NCI-H2029 treated with DMSO at 0.1 percent for 48 hours (cell line): ENCODE measurements around the gene ADAM23.
"Not testable (repeated sequence)": the region's sequence is repeated elsewhere in the genome, so short reads cannot be mapped to it uniquely, and the experiment has no call there.

Experiments used
- DNase-seq: peaks from one replicate; lab custom pipeline; 2025; lab: John Stamatoyannopoulos, UW

Gene ADAM23, protein sequence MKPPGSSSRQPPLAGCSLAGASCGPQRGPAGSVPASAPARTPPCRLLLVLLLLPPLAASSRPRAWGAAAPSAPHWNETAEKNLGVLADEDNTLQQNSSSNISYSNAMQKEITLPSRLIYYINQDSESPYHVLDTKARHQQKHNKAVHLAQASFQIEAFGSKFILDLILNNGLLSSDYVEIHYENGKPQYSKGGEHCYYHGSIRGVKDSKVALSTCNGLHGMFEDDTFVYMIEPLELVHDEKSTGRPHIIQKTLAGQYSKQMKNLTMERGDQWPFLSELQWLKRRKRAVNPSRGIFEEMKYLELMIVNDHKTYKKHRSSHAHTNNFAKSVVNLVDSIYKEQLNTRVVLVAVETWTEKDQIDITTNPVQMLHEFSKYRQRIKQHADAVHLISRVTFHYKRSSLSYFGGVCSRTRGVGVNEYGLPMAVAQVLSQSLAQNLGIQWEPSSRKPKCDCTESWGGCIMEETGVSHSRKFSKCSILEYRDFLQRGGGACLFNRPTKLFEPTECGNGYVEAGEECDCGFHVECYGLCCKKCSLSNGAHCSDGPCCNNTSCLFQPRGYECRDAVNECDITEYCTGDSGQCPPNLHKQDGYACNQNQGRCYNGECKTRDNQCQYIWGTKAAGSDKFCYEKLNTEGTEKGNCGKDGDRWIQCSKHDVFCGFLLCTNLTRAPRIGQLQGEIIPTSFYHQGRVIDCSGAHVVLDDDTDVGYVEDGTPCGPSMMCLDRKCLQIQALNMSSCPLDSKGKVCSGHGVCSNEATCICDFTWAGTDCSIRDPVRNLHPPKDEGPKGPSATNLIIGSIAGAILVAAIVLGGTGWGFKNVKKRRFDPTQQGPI

DNA sequence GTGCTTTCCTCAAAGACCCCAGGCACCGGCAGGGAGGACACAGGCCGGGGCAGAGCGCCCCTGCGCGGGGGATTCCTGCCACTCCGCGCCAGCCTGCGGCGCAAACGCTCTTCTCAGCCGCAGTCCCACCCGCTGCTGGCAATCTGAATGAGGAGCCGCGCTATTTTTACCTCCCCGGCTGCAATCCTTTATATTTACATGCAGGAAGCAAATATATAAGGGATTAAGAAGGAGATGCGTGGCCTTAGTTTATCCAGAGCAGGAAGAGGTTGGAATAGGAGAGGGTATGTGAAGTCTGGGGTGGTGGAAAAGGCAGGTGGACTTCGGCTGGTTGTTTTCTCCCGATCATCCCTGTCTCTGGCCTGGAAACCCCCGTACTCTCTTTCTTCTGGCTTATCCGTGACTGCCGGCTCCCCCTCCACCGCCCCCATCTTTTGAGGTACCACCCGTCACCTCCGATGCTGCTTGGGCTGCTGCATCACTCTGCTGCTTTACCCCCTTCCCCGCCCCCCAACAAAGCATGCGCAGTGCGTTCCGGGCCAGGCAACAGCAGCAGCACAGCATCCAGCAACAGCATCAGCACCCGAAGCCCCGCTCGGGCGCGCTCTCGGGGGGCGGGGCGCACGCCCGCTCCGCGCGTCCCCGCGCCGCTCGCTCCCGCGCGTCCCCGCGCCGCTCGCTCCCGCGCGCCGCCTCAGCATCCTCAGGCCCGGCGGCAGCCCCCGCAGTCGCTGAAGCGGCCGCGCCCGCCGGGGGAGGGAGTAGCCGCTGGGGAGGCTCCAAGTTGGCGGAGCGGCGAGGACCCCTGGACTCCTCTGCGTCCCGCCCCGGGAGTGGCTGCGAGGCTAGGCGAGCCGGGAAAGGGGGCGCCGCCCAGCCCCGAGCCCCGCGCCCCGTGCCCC, at the start of gene ADAM23:
ADAM23 (plus strand) TSS at position 700 of the 902 bp plus-strand sequence. CDS start 335 bp downstream, outside the sequence.
- DNase-seq = no peak

DNA sequence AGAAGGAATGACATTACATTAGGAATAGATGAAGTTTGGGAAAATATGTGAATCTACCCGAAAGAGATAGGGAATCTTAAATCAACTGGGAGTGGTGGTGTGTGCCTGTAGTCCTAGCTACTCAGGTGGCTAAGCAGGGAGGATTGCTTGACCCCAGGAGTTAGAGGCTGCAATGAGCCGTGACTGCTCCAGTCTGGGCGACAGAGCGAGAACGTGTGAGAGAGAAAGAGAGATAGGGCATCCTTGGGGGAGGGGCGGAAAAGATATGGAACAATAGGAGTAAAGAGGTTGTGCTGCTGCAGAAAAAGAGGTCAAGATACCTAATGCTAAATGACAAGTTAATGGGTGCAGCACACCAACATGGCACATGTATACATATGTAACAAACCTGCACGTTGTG, 47.1 kb upstream of the ADAM23 start:
- no peak for DNase-seq

DNA sequence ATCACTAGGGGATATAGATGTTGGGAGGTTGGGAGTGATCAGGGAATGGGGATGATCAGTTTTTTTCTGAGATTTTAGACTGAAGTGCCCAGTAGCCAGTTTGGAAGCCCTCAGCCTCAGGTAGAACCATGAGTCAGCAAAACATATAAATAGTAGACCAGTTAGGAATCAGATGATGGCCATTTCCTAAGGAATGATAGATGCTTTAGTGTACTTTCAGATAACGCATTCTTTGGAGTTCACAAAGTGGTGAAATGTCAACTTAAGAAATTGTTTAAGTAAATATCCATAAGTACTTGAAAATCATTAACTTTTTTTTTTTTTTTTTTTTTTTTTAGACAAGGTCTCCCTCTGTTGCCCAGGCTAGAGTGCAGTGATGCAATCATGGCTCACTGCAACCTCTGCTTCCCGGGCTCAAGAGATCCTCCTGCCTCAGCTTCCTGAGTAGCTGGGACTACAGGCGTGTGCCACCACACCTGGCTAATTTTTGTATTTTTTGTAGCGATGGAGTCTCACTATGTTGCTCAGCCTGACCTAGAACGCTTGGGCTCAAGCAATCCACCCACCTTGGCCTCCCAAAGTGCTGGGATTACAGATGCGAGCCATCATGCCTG, 40.3 kb upstream of the ADAM23 start:
- not testable (repeated sequence) for DNase-seq

DNA sequence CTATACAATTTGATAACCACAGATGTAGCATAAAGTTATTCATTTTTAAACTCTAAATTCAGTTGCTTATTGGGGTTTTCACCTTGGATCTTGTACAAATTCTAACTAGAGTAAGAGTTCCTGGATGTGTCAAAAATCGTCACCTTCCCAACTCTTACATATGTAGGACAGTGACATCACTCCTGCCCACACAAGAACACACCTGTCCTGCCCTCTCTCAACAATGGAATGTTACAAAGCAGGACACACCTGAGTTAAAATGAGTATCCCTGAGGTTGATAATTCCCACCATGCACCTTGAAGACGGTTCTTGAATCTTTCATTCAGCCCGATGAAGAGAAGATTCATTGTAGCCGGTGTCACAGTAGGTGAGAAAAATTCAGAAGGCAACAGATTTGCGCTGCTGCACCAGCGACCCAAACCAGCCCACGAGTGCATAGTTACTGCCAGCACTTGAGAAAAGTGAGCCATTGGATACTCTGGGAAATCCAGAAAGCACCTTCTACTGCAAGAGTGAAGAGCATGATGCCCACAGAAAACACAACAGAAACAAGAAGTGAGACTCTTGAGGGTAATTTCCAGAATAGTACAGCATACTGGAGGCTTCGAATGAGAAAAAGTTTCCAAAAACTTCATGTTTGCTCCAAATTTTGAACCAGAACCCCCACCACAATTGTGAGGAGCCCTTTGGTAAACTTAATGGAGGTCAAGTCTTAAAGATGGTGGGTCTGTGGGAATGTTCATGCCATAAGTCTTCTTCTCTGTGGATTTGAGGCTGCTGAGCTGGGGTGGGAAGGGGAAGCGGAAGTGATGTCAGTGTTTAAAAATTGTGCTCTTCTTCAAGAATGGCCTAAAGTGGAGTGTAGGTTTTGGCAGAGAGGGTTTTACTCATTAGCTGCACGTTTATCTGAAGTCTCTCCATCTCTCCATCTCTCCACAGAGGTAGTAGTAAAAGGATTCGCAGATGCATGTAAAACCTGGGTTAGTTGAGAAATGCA, 34.7 kb upstream of the ADAM23 start:
- no peak for DNase-seq

DNA sequence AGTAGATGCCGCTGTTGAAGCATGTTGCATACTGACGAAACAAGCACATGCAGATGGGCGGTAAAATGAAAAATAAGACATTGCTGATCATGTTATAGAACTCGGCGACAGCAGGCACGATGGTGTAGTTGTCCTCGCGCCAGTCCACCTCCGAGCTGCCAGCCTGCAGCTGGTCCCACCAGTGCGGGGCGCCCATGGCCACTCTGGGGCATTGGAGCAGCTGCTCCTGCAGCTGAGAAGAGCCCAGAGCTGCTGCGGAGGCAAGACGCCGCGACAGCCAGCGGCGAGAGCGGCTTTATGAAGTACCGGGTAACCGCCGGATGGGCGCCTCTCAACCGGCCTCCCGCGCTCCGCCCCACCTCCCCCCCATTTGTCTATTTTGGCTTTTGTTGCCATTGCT, 32.6 kb upstream of the ADAM23 start:
- DNase-seq = no peak

DNA sequence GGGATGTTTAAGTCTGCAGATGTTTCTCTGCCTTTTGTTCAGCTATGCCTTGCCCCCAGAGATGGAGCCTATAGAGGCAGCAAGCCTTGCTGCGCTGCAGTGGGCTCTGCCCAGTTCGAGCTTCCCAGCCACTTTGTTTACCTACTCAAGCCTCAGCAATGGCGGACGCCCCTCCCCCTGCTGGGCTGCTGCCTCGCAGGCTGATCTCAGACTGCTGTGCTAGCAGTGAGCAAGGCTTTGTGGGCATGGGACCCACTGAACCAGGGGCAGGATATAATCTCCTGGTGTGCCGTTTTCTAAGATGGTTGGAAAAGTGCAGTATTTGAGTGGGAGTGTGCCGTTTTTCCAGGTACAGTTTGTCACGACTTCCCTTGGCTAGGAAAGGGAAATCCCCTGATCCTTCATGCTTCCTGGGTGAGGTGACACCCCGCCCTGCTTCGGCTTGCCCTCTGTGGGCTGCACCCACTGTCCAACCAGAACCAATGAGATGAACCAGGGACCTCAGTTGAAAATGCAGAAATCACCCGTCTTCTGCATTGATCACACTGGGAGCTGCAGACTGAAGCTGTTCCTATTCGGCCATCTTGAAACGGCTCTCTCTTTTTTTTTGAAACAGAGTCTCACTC, 27.6 kb upstream of the ADAM23 start:
- DNase-seq = no peak

DNA sequence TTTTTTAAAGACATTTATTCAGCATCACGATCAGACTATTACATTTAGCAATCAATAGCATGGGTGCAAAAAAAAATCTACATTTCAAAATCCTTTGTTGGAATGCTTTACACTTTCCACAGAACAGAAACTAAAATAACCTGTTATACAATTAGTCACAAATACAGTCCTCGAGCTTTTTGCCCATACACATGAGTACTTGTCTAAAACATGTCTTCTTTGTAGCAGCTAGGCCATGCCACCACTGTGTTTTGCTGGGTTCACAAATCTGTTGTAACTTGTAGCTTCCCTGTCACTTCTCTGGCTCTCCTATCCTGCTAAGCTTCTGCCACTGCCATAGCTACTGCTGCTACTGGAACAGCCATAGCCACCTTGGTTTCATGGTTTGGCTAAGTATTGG, 24.4 kb upstream of the ADAM23 start:
- DNase-seq = no peak

DNA sequence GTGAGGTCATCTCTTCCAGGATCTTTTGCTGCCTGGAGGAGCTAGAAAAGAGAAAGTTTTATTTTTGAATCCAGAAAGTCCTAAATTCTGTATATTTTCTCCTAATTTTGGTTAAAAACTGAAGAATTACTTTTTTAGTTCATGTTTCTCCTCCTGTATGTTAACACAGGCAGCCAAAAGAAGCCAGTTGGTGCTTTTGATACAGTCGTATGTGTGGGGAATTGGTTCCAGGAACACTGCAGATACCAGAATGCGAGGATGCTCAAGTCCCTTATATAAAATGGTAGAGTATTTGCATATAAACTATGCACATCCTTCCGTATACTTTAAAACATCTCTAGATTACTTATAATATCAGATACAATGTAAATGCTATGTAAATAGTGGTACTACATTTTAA, 22.6 kb upstream of the ADAM23 start:
- DNase-seq = no peak

DNA sequence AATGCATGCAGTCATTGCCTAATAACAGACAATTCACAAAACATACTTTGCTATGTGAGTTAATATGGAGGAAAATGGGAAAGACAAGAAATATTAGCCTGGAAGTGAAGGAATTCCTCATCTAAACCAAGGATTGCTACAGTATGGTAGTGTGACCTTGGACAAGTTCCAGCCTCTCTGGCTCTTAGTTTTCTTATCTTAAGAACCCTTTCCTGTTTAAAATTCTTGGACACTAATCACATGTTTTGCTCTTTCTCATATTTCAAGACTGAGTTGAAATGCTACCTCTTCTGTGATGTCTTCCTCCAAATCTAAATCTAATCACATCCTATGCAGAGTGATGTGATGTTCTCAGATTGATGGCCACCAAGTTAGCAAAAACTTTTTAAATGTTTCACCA, 20.8 kb upstream of the ADAM23 start:
- DNase-seq = no peak

DNA sequence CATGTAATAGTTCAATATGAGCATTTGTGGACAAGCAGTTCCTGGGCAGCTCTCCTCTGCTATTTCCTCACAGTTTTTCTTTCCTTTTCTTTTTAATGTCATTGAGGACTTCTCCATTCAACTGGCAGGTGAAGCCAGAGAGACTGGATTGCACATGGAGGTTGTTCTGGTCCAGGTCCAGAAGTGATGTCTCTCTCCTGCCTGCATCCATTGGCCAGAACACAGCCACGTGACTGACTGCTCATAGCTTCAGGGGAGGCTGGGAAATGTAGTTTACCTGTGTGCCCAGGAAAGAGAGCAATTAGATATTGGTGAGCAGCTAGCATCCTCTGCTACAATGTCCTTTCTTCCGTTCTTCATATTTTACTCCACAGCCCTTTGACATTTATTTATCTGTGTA, 20.2 kb upstream of the ADAM23 start:
- no peak for DNase-seq

DNA sequence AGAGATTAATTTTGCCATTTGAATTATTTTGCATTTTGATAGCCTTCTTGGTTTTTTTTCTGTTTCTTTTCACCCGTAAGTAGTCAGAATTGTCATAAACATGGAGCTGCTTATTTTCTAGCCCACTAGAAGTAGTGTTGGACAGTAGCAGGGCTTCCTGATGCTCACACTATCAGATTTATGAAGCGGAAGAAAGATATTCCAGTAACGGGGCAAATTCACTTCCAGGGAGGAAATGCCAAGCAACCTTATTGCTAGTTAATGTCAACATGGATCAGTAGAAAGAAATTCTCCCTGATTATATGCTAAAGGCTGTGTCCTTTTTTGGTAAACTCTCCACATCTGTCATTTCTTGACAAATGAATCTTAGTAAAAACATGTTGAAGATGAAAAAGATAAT, 19.2 kb upstream of the ADAM23 start:
- no peak for DNase-seq

DNA sequence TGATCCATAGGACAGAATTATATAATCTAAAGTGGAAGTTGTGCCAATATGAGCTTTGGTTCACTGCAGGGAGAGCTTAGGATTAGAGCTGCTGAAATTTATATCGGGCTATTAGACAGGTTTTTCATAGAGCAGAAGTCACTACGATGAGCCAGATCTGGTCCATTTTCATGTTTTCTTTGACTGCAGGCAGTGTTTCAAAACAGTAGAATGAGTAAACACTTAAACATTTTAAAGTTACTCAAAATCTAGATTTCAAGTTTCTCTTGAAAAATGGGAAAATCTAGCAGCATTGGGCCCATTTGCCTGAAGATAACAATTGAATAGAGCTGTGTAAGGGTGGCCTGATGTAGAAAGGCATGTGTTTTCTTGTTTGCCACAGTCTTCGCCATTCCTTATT, 14.5 kb upstream of the ADAM23 start:
- DNase-seq = no peak

DNA sequence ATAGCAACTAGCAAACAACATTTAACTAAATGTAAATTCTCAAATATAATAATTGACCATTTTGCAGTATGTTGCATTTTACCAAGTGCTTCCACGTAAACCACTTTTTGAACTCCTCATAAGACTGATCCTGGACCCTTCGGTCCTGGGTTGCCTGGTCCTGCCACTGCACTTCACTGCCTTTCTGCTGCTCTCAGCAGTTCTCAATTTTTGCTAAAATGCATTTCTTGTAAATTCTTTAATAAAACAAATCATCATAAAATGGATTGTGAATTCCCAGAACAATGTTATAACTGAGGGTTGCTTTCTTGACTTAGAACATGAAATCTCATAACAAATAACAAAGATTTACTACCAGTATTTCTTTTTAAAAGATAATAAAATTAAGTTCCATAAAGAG, 12.9 kb upstream of the ADAM23 start:
- DNase-seq = no peak

DNA sequence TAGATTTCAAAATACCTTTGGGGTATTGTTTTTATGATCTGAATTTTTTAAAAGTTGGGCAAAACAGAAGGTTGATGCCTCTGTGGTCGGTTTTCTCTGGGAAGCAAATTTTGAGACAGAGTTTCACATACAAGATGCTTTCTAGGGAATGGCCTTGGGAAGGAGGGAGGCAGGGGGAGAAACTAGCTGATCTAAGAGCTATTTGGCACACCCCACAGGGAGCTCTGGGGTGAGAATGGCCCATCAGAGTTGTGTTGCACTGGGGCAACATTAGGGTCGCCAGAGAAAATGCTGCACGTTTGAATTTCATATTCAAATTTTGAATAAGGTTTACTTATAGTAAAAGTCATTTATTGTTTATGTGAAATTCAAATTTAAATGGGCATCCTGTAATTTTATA, 11.9 kb upstream of the ADAM23 start:
- no peak for DNase-seq

DNA sequence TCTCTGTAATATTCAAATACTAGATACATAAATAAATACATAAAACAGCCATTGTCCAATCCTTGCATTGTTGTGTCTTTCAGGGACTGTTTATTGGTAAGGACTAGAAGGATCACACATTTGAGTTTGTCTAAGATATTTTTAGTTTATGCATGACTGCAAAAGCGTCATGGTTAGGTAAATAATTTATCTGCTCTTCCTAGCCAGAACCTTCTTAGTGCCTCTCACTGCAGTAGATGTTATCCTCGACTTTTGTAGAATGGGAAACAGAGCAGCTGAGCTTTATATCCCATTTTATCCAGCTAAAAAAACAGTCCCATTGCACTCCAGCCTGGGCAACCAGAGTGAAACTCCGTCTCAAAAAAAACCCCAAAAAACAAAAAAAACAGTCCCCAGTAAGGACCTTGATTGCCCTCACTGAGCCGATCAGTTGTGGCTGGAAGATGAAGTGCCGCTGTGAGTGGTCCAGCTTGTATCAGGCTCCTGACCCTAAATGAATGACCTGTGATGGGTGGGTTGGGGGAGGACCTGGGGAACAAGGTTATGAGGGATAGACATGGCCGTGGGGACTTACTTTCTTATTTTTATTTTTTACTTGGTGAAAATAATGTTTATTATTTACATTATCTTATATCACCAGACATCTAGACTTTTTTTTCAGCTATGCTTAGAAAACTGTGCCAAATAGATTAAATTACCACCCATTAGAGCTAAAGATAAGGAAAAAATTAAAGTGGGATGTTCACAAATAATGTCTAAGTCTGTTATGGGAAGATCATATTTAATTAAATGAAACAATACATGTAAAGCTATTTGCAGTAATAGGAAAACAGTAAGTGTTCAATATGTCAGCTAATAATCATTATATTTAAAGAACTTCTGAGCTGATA, 10.9 kb upstream of the ADAM23 start:
- no peak for DNase-seq

DNA sequence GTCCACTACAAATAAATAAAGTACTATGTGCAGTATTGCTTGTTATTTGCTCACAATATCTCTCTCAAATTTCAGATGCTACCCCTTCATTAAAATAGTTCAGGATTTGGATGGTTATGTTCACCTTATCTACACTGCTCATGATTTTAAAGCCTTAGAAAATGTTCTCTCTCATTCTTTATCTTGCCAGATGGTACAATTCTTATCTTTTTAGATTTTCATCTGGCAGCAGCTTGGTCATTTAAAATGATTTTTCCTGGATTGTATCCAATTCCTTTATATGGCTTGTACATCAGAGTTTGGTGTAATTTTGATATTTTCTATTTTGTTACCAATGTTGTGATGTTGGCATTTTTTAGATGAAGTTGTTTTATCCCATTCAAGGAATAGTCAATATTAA, 10.1 kb upstream of the ADAM23 start:
- no peak for DNase-seq

DNA sequence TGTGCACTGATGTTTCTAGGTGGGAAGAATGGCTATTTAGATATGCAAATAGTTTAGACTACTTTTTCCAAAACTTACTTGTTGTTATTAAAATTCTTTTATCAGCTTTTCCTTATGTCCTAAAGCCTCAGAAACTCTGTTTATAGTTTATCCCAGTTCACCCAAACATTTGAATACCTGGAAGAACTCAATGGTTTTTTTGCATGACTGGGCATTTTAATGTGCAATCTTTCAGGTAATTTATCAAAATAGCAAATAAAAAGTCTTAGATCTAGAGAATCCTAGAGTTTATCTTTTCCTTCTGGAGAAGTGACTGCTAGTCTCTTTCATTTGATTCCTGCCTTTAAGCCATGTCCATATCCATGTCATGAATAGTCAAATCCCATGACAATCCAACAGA, 9.6 kb upstream of the ADAM23 start:
- DNase-seq = no peak

DNA sequence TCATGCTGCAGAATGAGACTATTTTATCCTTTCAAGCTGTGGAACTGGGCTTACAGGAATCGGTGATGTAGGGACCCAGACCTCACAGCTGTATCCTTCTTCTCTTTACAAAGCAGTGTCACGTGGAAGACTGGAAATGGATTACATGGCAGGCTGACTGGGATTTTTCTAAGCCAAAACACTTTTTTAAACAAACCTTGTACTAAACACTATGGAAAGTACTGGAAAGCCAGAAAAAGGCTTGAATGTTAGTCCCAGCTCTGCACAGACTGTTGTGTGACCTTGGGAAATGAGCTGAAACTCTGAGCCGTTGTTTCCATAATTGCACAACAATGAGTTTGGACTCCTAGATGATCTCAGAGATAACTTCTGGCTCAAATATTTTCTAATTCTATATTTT, 7.6 kb upstream of the ADAM23 start:
- DNase-seq = no peak

DNA sequence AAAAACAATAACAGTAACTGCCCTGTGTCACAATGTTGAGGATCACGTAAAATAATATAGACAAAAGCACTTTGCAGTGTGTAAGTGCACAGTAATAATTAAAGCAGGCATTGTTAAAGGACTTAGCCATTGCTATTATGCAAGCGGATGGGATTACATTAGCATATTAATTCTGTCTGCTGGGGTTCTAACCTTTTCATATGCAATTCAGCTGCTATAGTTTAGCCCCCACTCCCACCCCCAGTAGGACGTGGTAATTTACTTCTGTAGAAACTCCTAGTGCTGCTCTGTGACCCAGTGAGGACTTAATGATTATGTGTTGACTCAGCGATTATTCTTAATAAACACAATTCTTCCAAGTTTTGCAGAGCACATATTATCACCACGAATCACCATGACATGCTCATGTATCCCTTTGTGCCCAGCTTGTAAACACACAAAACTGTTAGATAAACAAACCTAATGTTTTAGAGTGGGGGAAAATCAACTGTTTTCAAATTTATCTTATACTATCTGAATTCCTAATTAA, 5.1 kb upstream of the ADAM23 start:
- DNase-seq = no peak
